Measurements from ENCODE around the gene CEP57L1. TPM values are rescaled to one million over a fixed set of nuclear protein-coding genes. Genes with fewer than 3 reads are reported as not detected.
A peak's percentile ranks its signal among the peaks of the same experiment; 100 is the strongest.

CEP57L1 gene
- total and polyA plus RNA-seq, 3 experiments from 2014 or later, result 7.8 to 19.1 (median 18.6) TPM

DNA sequence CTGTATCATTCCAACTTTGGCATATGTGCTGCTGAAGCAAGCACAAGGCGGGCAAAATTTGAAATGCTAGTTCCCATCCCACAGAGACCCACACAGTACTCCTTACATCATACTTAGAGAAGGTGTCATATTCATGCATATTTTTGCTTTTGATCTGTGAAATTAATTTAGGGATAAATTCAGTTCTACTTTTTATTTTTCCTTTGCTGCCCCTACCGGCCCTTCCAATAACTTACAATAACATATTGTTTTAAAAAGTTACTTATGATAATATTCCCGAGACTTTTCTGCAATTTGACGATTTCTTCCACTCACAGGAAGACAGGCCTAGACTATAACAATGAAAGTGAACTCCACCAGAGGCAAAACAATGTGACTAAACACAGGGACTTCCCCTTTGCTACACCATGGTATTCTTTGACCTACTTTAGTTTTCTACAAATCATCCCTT is 35.7 kb upstream of the CEP57L1 start:
- peak in 2 of 5 donors; percentile 32 to 51 for DNase-seq
- H3K36me3 Mint-ChIP-seq, result peaks cover 0 to 10% (median 2%) of the 10 kb centered on the region in 3 donors
- POLR2A ChIA-PET, result no interaction called here
- Histone ChIP-seq H3K9me3 (ENCODE audit: low read length) (no peaks in the 10 kb centered on the region), H3K4me3 (ENCODE audit: low read length) (peak overlapping the region; percentile 13), H3K27ac (ENCODE audit: low read depth, low read length) (no peak overlapping the region), H3K4me1 (ENCODE audit: insufficient read depth, low read length) (peaks cover 31% of the 10 kb centered on the region), H3K27me3 (ENCODE audit: insufficient read depth, low read length, poor library complexity, severe bottlenecking) (no peaks in the 10 kb centered on the region), H3K36me3 (ENCODE audit: insufficient read depth, low read length) (no peaks in the 10 kb centered on the region)
- CTCF ChIA-PET, result interaction anchor here (0.6 to 1.2 kb wide), 7 partner anchors 9 to 98 kb away, joined by 3 to 4 read pairs (median 3); partner anchors contain the start of gene SESN1
- peak overlapping the region in 6 of 7 donors; percentile 7 to 74 (median 58) for H3K4me3 Mint-ChIP-seq
- no peaks in the 10 kb centered on the region for H3K9me3 Mint-ChIP-seq
- peaks cover 58 to 82% (median 60%) of the 10 kb centered on the region in 3 donors for H3K4me1 Mint-ChIP-seq
- peak overlapping the region; percentile 80 to 97 (median 90) for H3K27ac Mint-ChIP-seq
- no peaks in the 10 kb centered on the region for H3K27me3 Mint-ChIP-seq

DNA sequence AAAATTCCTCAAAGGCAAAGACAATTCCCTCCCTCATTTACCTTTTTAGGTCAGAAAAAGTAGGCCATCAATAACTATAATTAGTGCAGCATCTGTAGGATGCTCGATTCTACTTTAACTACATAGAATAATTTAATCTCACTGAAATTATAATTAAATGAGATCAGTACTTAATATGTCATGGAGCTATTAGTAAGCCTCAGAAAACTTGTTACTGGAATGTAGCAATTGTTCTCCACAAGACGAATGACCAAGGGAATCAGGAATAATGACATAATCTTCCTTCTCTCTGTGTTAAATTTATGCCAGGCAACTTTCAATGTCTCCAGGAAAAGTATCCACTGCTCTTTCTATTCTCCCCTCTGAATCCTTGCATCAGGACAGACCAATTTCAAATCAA is 34.7 kb upstream of the CEP57L1 start:
- Histone ChIP-seq H3K4me3 (ENCODE audit: low read length) (no peak overlapping the region), H3K9me3 (ENCODE audit: low read length) (no peaks in the 10 kb centered on the region), H3K27me3 (ENCODE audit: insufficient read depth, low read length, poor library complexity, severe bottlenecking) (no peaks in the 10 kb centered on the region), H3K36me3 (ENCODE audit: insufficient read depth, low read length) (no peaks in the 10 kb centered on the region), H3K4me1 (ENCODE audit: insufficient read depth, low read length) (peaks cover 31% of the 10 kb centered on the region), H3K27ac (ENCODE audit: low read depth, low read length) (no peak overlapping the region)
- POLR2A ChIA-PET, result no interaction called here
- Mint-ChIP-seq H3K4me1 (peaks cover 60 to 84% (median 68%) of the 10 kb centered on the region in 3 donors), H3K27ac (peak overlapping the region in 6 of 8 donors; percentile 52 to 75 (median 67)), H3K36me3 (peaks cover 0 to 10% (median 2%) of the 10 kb centered on the region in 3 donors), H3K4me3 (no peak overlapping the region), H3K27me3 (no peaks in the 10 kb centered on the region), H3K9me3 (no peaks in the 10 kb centered on the region)
- CTCF ChIA-PET, result interaction anchor here (1.1 to 1.2 kb wide), 2 partner anchors 8 to 10 kb away, joined by 3 to 4 read pairs; no protein-coding TSS in a partner anchor
- no peak for DNase-seq

DNA sequence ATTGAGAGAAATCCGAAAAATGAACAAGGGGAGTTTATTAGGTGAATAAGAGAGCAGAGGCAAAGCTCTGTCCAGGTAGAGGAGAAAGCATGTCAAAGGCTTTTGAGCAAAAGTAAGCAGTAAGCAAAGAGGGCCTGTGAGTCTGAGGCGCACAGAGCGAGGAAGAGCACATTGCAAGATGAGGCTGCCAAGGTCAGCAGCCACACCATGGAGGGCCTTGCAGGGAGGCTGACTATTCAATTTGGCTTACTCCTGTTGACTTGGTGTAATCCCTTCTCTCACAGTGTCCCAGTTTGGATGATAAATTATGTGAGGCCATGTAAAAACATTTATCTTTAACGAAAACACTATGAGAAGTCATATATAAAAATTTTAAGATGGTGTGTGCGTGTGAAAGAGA is 33.1 kb upstream of the CEP57L1 start:
- H3K4me1 Mint-ChIP-seq, result peaks cover 64 to 86% (median 76%) of the 10 kb centered on the region in 3 donors

DNA sequence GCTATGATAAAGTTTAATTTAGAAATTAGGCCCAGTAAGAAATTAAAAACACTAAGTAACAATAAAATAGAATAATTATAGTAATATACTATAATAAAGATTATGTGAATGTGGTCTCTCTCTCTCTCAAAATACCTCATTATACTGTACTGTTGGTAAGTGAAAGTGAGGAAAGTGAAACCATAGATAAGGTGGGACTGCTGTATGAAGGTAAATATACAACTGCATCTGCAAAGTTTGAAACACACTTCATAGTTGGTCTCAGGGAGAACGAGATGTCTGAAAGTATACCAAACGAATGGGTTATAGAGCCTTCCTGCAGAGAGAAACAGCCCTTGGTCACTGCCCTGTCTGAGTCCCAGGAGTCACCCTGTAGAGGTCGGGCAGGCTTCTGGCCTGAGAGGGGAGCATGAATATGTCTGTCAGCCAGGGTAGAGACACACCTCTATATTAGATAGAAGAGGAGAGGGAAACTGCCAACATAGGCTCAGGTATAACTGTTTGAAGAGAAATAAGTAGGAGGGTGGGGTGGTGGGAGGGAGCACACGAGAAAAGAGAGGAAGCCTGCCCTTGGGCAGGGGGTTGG is 32.4 kb upstream of the CEP57L1 start:
- peak overlapping the region in 7 of 8 donors; percentile 1 to 88 (median 19) for H3K27ac Mint-ChIP-seq
- Histone ChIP-seq H3K36me3 (ENCODE audit: insufficient read depth, low read length) (no peaks in the 10 kb centered on the region), H3K4me1 (ENCODE audit: insufficient read depth, low read length) (peaks cover 37% of the 10 kb centered on the region), H3K9me3 (ENCODE audit: low read length) (no peaks in the 10 kb centered on the region), H3K27me3 (ENCODE audit: insufficient read depth, low read length, poor library complexity, severe bottlenecking) (no peaks in the 10 kb centered on the region), H3K4me3 (ENCODE audit: low read length) (no peak overlapping the region), H3K27ac (ENCODE audit: low read depth, low read length) (no peak overlapping the region)
- ChIA-PET POLR2A (no interaction called here), CTCF (interaction anchor here (1.5 kb wide), 1 partner anchor 10 kb away, joined by 5 read pairs; no protein-coding TSS in a partner anchor)
- no peak for DNase-seq
- peak overlapping the region; percentile 8 to 88 (median 50) for H3K4me3 Mint-ChIP-seq
- H3K4me1 Mint-ChIP-seq, result peaks cover 65 to 87% (median 82%) of the 10 kb centered on the region in 3 donors
- peaks cover 0 to 2% (median 0%) of the 10 kb centered on the region in 3 donors for H3K36me3 Mint-ChIP-seq
- no peaks in the 10 kb centered on the region for H3K27me3 Mint-ChIP-seq
- H3K9me3 Mint-ChIP-seq, result no peaks in the 10 kb centered on the region

More for the DNA sequence above, 33.1 kb upstream of the CEP57L1 start:
- H3K9me3 Mint-ChIP-seq, result no peaks in the 10 kb centered on the region
- H3K27ac ChIP-seq (ENCODE audit: low read depth, low read length), result no peak overlapping the region
- H3K4me1 ChIP-seq (ENCODE audit: insufficient read depth, low read length), result peaks cover 32% of the 10 kb centered on the region
- no peaks in the 10 kb centered on the region for H3K27me3 Mint-ChIP-seq
- no peaks in the 10 kb centered on the region for H3K27me3 ChIP-seq (ENCODE audit: insufficient read depth, low read length, poor library complexity, severe bottlenecking)
- peak overlapping the region in 2 of 7 donors; percentile 32 to 39 for H3K4me3 Mint-ChIP-seq
- H3K9me3 ChIP-seq (ENCODE audit: low read length), result no peaks in the 10 kb centered on the region
- H3K36me3 ChIP-seq (ENCODE audit: insufficient read depth, low read length), result no peaks in the 10 kb centered on the region
- H3K36me3 Mint-ChIP-seq, result peaks cover 0 to 2% (median 2%) of the 10 kb centered on the region in 3 donors
- DNase-seq, result no peak
- CTCF ChIA-PET, result interaction anchor here (1.5 kb wide), 1 partner anchor 10 kb away, joined by 5 read pairs; no protein-coding TSS in a partner anchor
- no peak overlapping the region for H3K4me3 ChIP-seq (ENCODE audit: low read length)
- peak overlapping the region in 6 of 8 donors; percentile 1 to 70 (median 16) for H3K27ac Mint-ChIP-seq
- POLR2A ChIA-PET, result no interaction called here

DNA sequence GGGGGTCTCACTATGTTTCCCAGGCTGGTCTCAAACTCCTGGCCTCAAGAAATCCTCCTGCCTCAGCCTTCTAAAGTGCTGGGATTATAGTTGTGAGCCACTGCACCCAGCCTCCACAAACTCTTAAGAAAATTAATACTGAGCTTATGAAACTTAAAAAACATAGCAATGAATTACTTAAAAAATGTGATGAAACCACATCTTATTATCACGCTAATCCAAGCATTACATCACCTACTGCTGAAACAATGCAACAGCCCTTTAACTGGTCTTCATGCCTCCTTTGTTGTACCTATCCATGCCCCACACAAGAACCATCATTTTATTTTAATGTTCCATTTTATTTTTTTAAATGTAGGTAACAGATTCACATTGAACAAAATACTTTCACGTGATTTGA is 25.6 kb upstream of the CEP57L1 start:
- peak overlapping the region in 7 of 8 donors; percentile 44 to 85 (median 64) for H3K27ac Mint-ChIP-seq
- H3K4me3 Mint-ChIP-seq, result peak overlapping the region in 2 of 7 donors; percentile 14 to 46
- no peak for DNase-seq
- Histone ChIP-seq H3K9me3 (ENCODE audit: low read length) (no peaks in the 10 kb centered on the region), H3K4me3 (ENCODE audit: low read length) (no peak overlapping the region), H3K27ac (ENCODE audit: low read depth, low read length) (no peak overlapping the region), H3K4me1 (ENCODE audit: insufficient read depth, low read length) (peaks cover 31% of the 10 kb centered on the region), H3K27me3 (ENCODE audit: insufficient read depth, low read length, poor library complexity, severe bottlenecking) (no peaks in the 10 kb centered on the region), H3K36me3 (ENCODE audit: insufficient read depth, low read length) (no peaks in the 10 kb centered on the region)
- POLR2A ChIA-PET, result interaction anchor here (0.6 to 3.7 kb wide), 3 partner anchors 36 to 1348 kb away, joined by 3 to 22 read pairs (median 8); no protein-coding TSS in a partner anchor
- H3K36me3 Mint-ChIP-seq, result no peaks in the 10 kb centered on the region
- H3K27me3 Mint-ChIP-seq, result no peaks in the 10 kb centered on the region
- no peaks in the 10 kb centered on the region for H3K9me3 Mint-ChIP-seq
- peaks cover 61 to 77% (median 76%) of the 10 kb centered on the region in 3 donors for H3K4me1 Mint-ChIP-seq
- CTCF ChIA-PET, result interaction anchor here (0.9 to 5.1 kb wide), 5 partner anchors 41 to 525 kb away, joined by 3 to 25 read pairs (median 7); no protein-coding TSS in a partner anchor

DNA sequence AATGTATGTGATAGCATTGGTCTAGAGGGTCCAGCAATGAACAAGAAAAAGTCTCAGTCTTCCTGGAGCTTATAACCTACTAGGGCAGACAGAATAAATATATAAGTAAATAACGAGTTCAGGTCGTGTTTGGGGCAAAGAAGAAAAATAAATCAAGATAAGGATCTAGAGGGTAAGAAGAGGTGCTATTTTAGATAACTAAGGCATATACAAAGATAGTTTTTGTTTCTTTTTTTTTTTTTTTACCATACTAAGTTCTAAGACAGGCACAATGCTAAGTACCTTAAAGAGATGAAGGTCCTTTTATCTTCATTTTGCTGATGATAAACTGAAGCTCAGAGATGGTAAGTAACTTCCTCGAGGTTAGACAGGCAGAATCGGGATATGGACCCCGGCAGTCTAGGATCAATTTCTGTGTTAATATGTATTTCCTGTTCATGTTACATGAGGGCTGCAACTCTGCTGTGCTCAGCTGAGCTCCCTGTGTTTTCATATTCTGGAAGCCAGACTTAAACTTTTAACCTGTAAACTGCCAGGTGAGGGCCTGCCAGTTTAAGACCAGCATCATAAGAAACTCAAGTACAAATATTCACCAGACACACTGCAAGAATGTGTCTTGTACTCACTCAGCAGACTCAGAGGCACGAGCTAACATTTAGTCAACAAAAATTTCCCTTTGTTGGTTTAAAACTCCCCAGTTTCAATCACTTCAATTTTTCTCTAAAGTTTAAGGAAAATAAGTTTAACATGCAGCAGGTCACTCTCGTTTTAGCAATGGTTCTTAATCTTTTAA is 24.0 kb upstream of the CEP57L1 start:
- peaks cover 31% of the 10 kb centered on the region for H3K4me1 ChIP-seq (ENCODE audit: insufficient read depth, low read length)
- ChIA-PET POLR2A (interaction anchor here (0.8 to 3.7 kb wide), 4 partner anchors 23 to 227 kb away, joined by 3 to 22 read pairs (median 6); partner anchors contain the start of genes ARMC2, CEP57L1 and SESN1), CTCF (interaction anchor here (0.8 to 5.5 kb wide), 22 partner anchors 10 to 530 kb away, joined by 3 to 46 read pairs (median 4); partner anchors contain the start of genes CEP57L1 and SESN1)
- H3K36me3 Mint-ChIP-seq, result no peaks in the 10 kb centered on the region
- H3K36me3 ChIP-seq (ENCODE audit: insufficient read depth, low read length), result no peaks in the 10 kb centered on the region
- H3K4me3 ChIP-seq (ENCODE audit: low read length), result peak overlapping the region; percentile 38
- H3K27me3 ChIP-seq (ENCODE audit: insufficient read depth, low read length, poor library complexity, severe bottlenecking), result no peaks in the 10 kb centered on the region
- H3K4me3 Mint-ChIP-seq, result peak overlapping the region; percentile 73 to 90 (median 79)
- H3K27ac Mint-ChIP-seq, result peak overlapping the region; percentile 62 to 90 (median 86)
- H3K27me3 Mint-ChIP-seq, result no peaks in the 10 kb centered on the region
- peaks cover 61 to 74% (median 72%) of the 10 kb centered on the region in 3 donors for H3K4me1 Mint-ChIP-seq
- H3K27ac ChIP-seq (ENCODE audit: low read depth, low read length), result no peak overlapping the region
- no peaks in the 10 kb centered on the region for H3K9me3 Mint-ChIP-seq
- DNase-seq, result peak in 1 of 5 donors; percentile 18
- H3K9me3 ChIP-seq (ENCODE audit: low read length), result no peaks in the 10 kb centered on the region

DNA sequence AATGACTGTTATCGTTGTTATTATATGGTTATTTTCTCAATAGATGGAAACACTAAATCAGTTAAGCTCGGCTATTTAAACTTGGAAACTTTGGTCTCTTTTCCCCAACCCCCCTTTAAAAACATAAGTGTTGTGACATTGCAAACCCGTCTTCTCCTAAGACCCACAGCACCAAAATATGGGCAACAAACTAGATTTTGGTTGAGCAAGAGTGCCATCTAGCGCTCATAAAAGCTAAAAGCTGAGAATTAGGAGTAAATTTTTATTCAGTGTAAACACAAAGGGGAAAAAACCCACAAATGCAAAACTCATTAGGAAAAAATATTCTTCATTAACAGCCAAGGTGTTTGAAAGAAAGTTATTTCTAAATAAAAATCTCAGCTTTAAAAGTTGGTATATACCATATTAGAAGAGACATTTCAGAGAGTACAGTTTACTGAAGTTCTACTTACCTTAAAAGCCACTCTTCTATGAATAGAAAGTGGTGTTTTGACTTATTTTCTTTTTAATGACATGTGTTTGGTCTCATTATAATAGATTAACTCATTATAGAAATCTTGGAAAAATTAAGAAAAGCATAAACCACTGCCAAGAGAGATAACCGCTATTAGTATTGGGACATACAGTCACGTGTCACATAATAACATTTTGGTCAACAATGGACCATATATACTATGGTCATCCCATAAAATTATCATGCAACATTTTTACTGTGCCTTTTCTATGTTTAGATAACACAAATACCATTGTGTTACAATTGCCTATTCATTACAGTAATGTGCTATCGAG is 21.8 kb upstream of the CEP57L1 start:
- peaks cover 26% of the 10 kb centered on the region for H3K4me1 ChIP-seq (ENCODE audit: insufficient read depth, low read length)
- Mint-ChIP-seq H3K36me3 (no peaks in the 10 kb centered on the region), H3K27ac (peak overlapping the region in 7 of 8 donors; percentile 3 to 77 (median 37)), H3K9me3 (no peaks in the 10 kb centered on the region), H3K4me3 (peak overlapping the region; percentile 28 to 62 (median 39)), H3K27me3 (no peaks in the 10 kb centered on the region), H3K4me1 (peaks cover 52 to 62% (median 57%) of the 10 kb centered on the region in 3 donors)
- POLR2A ChIA-PET, result interaction anchor here (0.9 to 1.8 kb wide), 3 partner anchors 63 to 514 kb away, joined by 3 to 5 read pairs (median 4); no protein-coding TSS in a partner anchor
- peak overlapping the region; percentile 14 for H3K4me3 ChIP-seq (ENCODE audit: low read length)
- no peaks in the 10 kb centered on the region for H3K27me3 ChIP-seq (ENCODE audit: insufficient read depth, low read length, poor library complexity, severe bottlenecking)
- no peaks in the 10 kb centered on the region for H3K36me3 ChIP-seq (ENCODE audit: insufficient read depth, low read length)
- peak; percentile 12 to 68 (median 62) for DNase-seq
- no peaks in the 10 kb centered on the region for H3K9me3 ChIP-seq (ENCODE audit: low read length)
- CTCF ChIA-PET, result interaction anchor here (0.8 to 5.5 kb wide), 36 partner anchors 8 to 532 kb away, joined by 3 to 46 read pairs (median 4); partner anchors contain the start of genes CEP57L1 and SESN1
- no peak overlapping the region for H3K27ac ChIP-seq (ENCODE audit: low read depth, low read length)
